Neural progenitor cell (in vitro differentiated cells): ENCODE measurements around the gene TPD52L2. TPM values are rescaled to one million over a fixed set of nuclear protein-coding genes. Genes with fewer than 3 reads are reported as not detected.
"Not testable (repeated sequence)": the region's sequence is repeated elsewhere in the genome, so short reads cannot be mapped to it uniquely, and the experiment has no call there.

Source experiments
- DNase-seq: peaks from one replicate; pipeline ENCODE4 v3.0.0-alpha.2; 2016; ENCODE audit warnings: low spot score
- H2AFZ ChIP-seq: fragments of 200-600 bp; sonication (generic); replicated peaks from 2 replicates; pipeline ENCODE4 v1.6.1; 2016; ENCODE audit warnings: antibody characterized with exemption
- H3F3A ChIP-seq: fragments of 200-600 bp; sonication (generic); 2 replicates; pipeline ENCODE4 v1.6.1; 2016; ENCODE audit warnings: antibody characterized with exemption, low read depth
- H3K27ac ChIP-seq: fragments of 200-600 bp; sonication (generic); 2 replicates; pipeline ENCODE4 v1.5.1; 2016; ENCODE audit warnings: mild to moderate bottlenecking
- H3K27me3 ChIP-seq: fragments of 200-600 bp; sonication (generic); 2 replicates; pipeline ENCODE4 v1.6.1; 2016; ENCODE audit warnings: mild to moderate bottlenecking, moderate library complexity
- H3K36me3 ChIP-seq: fragments of 200-600 bp; sonication (generic); 2 replicates; pipeline ENCODE4 v1.5.1; 2016
- H3K4me1 ChIP-seq: fragments of 200-600 bp; sonication (generic); 2 replicates; pipeline ENCODE4 v1.6.1; 2016; ENCODE audit warnings: mixed run types
- H3K4me2 ChIP-seq: fragments of 200-600 bp; sonication (generic); 2 replicates; pipeline ENCODE4 v1.6.1; 2016
- H3K4me3 ChIP-seq: fragments of 200-600 bp; sonication (generic); 2 replicates; pipeline ENCODE4 v1.5.1; 2016
- H3K79me2 ChIP-seq: fragments of 200-600 bp; sonication (generic); 2 replicates; pipeline ENCODE4 v1.6.1; 2016; ENCODE audit warnings: low read depth
- H3K9ac ChIP-seq: fragments of 200-600 bp; sonication (generic); 2 replicates; pipeline ENCODE4 v1.6.1; 2016
- H3K9me3 ChIP-seq: fragments of 200-600 bp; sonication (generic); 2 replicates; pipeline ENCODE4 v1.5.1; 2016; ENCODE audit warnings: low read depth
- H4K20me1 ChIP-seq: fragments of 200-600 bp; sonication (generic); 2 replicates; pipeline ENCODE4 v1.6.1; 2016; ENCODE audit warnings: low read depth
- H3K27ac Mint-ChIP-seq: 3 replicates; pipeline ENCODE4 v1.8.0; 2021; ENCODE audit warnings: mixed read lengths
- H3K27me3 Mint-ChIP-seq: 2 replicates; pipeline ENCODE4 v1.8.0; 2022; ENCODE audit warnings: low read depth, mild to moderate bottlenecking, inconsistent platforms, moderate library complexity, mixed read lengths; ENCODE audit not compliant: insufficient read depth
- H3K36me3 Mint-ChIP-seq: 3 replicates; pipeline ENCODE4 v1.8.0; 2021; ENCODE audit warnings: mixed read lengths
- H3K4me1 Mint-ChIP-seq: 3 replicates; pipeline ENCODE4 v1.8.0; 2021; ENCODE audit warnings: mixed read lengths
- H3K4me3 Mint-ChIP-seq: 3 replicates; pipeline ENCODE4 v1.8.0; 2021; ENCODE audit warnings: mild to moderate bottlenecking, moderate library complexity, mixed read lengths
- H3K9me3 Mint-ChIP-seq: 3 replicates; pipeline ENCODE4 v1.8.0; 2020; ENCODE audit warnings: mixed read lengths
- EZH2 ChIP-seq: fragments of 200-600 bp; sonication (generic); IDR thresholded peaks from 2 replicates; pipeline ENCODE4 v1.6.1; 2017; ENCODE audit warnings: antibody characterized with exemption, mild to moderate bottlenecking, moderate library complexity
- EZH2phosphoT487 ChIP-seq: fragments of 200-600 bp; sonication (generic); IDR thresholded peaks from 2 replicates; pipeline ENCODE4 v1.6.1; 2017; ENCODE audit warnings: antibody characterized with exemption
- total RNA-seq: library from RNA; depleted of rRNA; stranded (reverse); fragments of >200 nt; gene quantifications from 2 replicates; pipeline ENCODE4 v1.2.3, GENCODE V29; 2015; ENCODE audit warnings: low replicate concordance
- TF ChIP-seq, protein P1 (sequence below): fragments of 200-600 bp; sonication (generic); IDR thresholded peaks from 2 replicates; pipeline ENCODE4 v1.5.1; 2017; ENCODE audit warnings: antibody characterized with exemption, mild to moderate bottlenecking

Gene TPD52L2
- total RNA-seq, 1 donor from 2014 or later, result 66.6 TPM

DNA sequence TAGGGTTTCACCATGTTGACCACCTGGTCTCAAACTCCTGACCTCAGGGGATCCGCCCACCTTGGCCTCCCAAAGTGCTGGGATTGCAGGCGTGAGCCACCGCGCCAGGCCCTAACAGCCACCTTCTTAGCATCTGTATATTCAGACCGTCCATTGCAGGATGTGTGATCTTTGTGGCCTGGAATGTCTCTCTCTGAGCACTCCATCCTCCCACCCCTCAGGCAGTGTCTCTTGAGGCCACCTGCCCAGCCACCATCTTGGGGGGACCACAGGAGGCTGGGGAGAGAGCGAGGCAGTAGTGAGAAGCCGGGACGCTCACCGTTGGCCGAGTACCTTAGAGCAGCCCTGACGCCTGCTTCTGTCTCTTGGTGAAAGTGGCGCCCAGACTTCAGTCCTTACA lies 48.7 kb downstream of the TPD52L2 start:
- H3F3A ChIP-seq, result no peaks in the 10 kb centered on the region
- peaks cover 38% of the 10 kb centered on the region for H4K20me1 ChIP-seq
- Mint-ChIP-seq H3K36me3 (peaks cover 21% of the 10 kb centered on the region), H3K27ac (no peak overlapping the region), H3K9me3 (peaks cover 19% of the 10 kb centered on the region), H3K27me3 (peaks cover 4% of the 10 kb centered on the region), H3K4me3 (no peak overlapping the region), H3K4me1 (peaks cover 22% of the 10 kb centered on the region)
- TF ChIP-seq EZH2, result no peak
- TF ChIP-seq, protein P1, sequence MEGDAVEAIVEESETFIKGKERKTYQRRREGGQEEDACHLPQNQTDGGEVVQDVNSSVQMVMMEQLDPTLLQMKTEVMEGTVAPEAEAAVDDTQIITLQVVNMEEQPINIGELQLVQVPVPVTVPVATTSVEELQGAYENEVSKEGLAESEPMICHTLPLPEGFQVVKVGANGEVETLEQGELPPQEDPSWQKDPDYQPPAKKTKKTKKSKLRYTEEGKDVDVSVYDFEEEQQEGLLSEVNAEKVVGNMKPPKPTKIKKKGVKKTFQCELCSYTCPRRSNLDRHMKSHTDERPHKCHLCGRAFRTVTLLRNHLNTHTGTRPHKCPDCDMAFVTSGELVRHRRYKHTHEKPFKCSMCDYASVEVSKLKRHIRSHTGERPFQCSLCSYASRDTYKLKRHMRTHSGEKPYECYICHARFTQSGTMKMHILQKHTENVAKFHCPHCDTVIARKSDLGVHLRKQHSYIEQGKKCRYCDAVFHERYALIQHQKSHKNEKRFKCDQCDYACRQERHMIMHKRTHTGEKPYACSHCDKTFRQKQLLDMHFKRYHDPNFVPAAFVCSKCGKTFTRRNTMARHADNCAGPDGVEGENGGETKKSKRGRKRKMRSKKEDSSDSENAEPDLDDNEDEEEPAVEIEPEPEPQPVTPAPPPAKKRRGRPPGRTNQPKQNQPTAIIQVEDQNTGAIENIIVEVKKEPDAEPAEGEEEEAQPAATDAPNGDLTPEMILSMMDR, result no peak
- TF ChIP-seq EZH2phosphoT487, result no peak
- H3K9me3 ChIP-seq, result no peaks in the 10 kb centered on the region
- no peak overlapping the region for H3K4me2 ChIP-seq
- H3K36me3 ChIP-seq, result no peaks in the 10 kb centered on the region
- H3K27ac ChIP-seq, result no peak overlapping the region
- no peak overlapping the region for H3K4me3 ChIP-seq
- H2AFZ ChIP-seq, result no peak overlapping the region
- H3K9ac ChIP-seq, result no peak overlapping the region
- no peaks in the 10 kb centered on the region for H3K4me1 ChIP-seq
- H3K27me3 ChIP-seq, result no peaks in the 10 kb centered on the region
- H3K79me2 ChIP-seq, result peaks cover 93% of the 10 kb centered on the region
- DNase-seq, result no peak

DNA sequence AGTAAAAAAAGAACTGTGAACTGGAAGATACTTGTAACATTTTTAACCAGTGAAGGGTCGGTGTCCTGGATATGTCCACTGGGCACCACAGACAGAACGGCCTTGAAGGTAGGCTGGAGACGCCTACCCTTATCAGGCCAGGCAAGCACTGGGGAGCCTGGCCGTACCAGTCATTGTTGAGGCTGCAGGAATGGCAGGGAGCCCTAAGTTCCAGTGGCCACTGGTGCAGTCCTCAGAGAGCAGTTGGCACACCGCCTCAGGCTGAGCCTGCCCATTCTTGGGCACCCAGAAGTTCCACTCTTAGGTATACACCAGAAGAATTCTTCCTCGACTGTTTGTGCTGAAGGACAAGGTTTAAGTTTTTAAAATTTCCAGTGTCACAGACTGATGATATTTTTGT lies 50.4 kb downstream of the TPD52L2 start:
- peaks cover 4% of the 10 kb centered on the region for H3K27me3 Mint-ChIP-seq
- TF ChIP-seq, protein P1, result no peak
- TF ChIP-seq EZH2phosphoT487 (no peak), EZH2 (no peak)
- H3K27ac ChIP-seq, result no peak overlapping the region
- H3K36me3 Mint-ChIP-seq, result peaks cover 15% of the 10 kb centered on the region
- no peaks in the 10 kb centered on the region for H3F3A ChIP-seq
- H3K36me3 ChIP-seq, result no peaks in the 10 kb centered on the region
- no peak overlapping the region for H3K4me3 ChIP-seq
- peaks cover 25% of the 10 kb centered on the region for H4K20me1 ChIP-seq
- no peaks in the 10 kb centered on the region for H3K27me3 ChIP-seq
- no peak overlapping the region for H3K9ac ChIP-seq
- peaks cover 19% of the 10 kb centered on the region for H3K4me1 Mint-ChIP-seq
- H3K4me1 ChIP-seq, result no peaks in the 10 kb centered on the region
- DNase-seq, result no peak
- H3K4me3 Mint-ChIP-seq, result no peak overlapping the region
- peaks cover 77% of the 10 kb centered on the region for H3K79me2 ChIP-seq
- H3K9me3 ChIP-seq, result no peaks in the 10 kb centered on the region
- H3K27ac Mint-ChIP-seq, result no peak overlapping the region
- H3K9me3 Mint-ChIP-seq, result peaks cover 16% of the 10 kb centered on the region
- H3K4me2 ChIP-seq, result no peak overlapping the region
- H2AFZ ChIP-seq, result no peak overlapping the region

DNA sequence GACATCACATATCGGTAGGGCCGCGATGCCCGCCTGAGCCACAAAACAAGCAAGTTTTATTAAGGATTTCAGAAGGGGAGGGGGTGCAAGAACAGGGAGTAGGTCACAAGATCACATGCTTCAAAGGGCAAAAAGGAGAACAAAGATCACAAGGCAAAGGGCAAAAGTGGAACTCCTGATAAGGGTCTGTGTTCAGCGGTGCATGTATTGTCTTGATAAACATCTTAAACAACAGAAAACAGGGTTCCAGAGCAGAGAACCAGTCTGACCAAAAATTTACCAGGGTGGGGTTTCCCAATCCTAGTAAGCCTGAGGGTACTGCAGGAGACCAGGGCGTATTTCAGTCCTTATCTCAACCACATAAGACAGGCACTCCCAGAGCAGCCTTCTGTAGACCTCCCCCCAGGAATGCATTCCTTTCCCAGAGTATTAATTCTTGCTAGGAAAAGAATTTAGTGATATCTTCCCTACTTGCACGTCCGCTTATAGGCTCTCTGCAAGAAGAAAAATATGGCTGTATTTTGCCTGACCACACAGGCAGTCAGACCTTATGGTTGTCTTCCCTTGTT lies 51.4 kb downstream of the TPD52L2 start:
- H3K4me1 ChIP-seq, H3K9ac ChIP-seq, H3K9me3 ChIP-seq, H3K27me3 ChIP-seq, H2AFZ ChIP-seq, H3K27ac ChIP-seq, DNase-seq, H3K36me3 ChIP-seq, H3K4me3 Mint-ChIP-seq, H3K27me3 Mint-ChIP-seq, H3F3A ChIP-seq, H3K4me2 ChIP-seq, H3K4me3 ChIP-seq: not testable (repeated sequence)
- peak overlapping the region; percentile 21 for H3K27ac Mint-ChIP-seq
- H3K36me3 Mint-ChIP-seq, result peaks cover 15% of the 10 kb centered on the region
- Histone ChIP-seq H3K79me2 (peaks cover 68% of the 10 kb centered on the region), H4K20me1 (peaks cover 16% of the 10 kb centered on the region)
- peaks cover 16% of the 10 kb centered on the region for H3K9me3 Mint-ChIP-seq
- peaks cover 14% of the 10 kb centered on the region for H3K4me1 Mint-ChIP-seq

DNA sequence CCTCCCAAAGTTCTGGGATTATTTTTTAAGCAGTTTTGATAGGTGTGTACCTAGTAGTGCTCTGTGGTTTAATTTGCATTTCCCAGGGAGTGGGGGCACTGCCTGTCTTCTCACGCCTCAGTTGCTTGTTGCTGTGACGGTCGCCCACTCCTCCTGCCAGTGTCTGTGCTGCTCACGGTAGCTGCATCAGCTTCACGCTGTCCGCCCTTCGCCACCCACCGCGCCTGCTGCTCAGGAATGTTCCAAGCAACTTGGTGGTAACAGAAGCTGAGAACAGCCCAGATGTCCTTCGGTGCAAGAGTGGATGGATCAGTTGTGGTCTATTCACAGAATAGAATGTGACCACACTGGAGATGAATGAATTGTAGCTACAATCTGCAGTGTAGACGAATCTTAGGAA lies 52.7 kb downstream of the TPD52L2 start:
- DNase-seq, result no peak
- Mint-ChIP-seq H3K36me3 (peaks cover 15% of the 10 kb centered on the region), H3K27me3 (peaks cover 4% of the 10 kb centered on the region), H3K4me3 (no peak overlapping the region), H3K4me1 (peaks cover 11% of the 10 kb centered on the region), H3K27ac (peak overlapping the region; percentile 70), H3K9me3 (peaks cover 16% of the 10 kb centered on the region)
- no peak overlapping the region for H3K27ac ChIP-seq
- peaks cover 2% of the 10 kb centered on the region for H4K20me1 ChIP-seq
- no peak overlapping the region for H3K9ac ChIP-seq
- no peaks in the 10 kb centered on the region for H3K9me3 ChIP-seq
- H3K4me3 ChIP-seq, result no peak overlapping the region
- H3K27me3 ChIP-seq, result no peaks in the 10 kb centered on the region
- H3K4me1 ChIP-seq, result no peaks in the 10 kb centered on the region
- no peak overlapping the region for H2AFZ ChIP-seq
- H3K79me2 ChIP-seq, result peaks cover 60% of the 10 kb centered on the region
- H3K4me2 ChIP-seq, result no peak overlapping the region
- TF ChIP-seq EZH2, result no peak
- no peaks in the 10 kb centered on the region for H3K36me3 ChIP-seq
- no peaks in the 10 kb centered on the region for H3F3A ChIP-seq
